CD4-positive, CD25-positive, alpha-beta regulatory T cell (primary cell): ENCODE measurements around the gene TELO2. TPM values are rescaled to one million over a fixed set of nuclear protein-coding genes. Genes with fewer than 3 reads are reported as not detected.

ENCODE experiments used
- ATAC-seq, 2 donors: fragments of 150-1000 bp; cut with Tn5 transposase; one replicate each; pipeline ENCODE4 v1.10.0; 2021; ENCODE audit warnings: low read depth in 2 of 2, moderate number of reproducible peaks in 2 of 2, moderate library complexity in 1 of 2
- DNase-seq, 3 donors: peaks; one replicate each; pipeline versions ENCODE4 v3.0.0 to v3.0.0-alpha.2; 2012 to 2022; ENCODE audit warnings: mixed read lengths in 1 of 3
- H3K27ac ChIP-seq: one replicate; pipeline ENCODE4 v1.7.0; 2013; ENCODE audit warnings: mild to moderate bottlenecking, low read length; ENCODE audit not compliant: insufficient read depth, poor library complexity, severe bottlenecking
- H3K27me3 ChIP-seq: one replicate; pipeline ENCODE4 v1.7.0; 2013; ENCODE audit warnings: low read length; ENCODE audit not compliant: control insufficient read depth, insufficient read depth
- H3K36me3 ChIP-seq: one replicate; pipeline ENCODE4 v1.7.0; 2013; ENCODE audit warnings: mild to moderate bottlenecking, low read length, moderate library complexity; ENCODE audit not compliant: control insufficient read depth, insufficient read depth
- H3K4me1 ChIP-seq: 2 replicates; pipeline ENCODE4 v1.7.0; 2013; ENCODE audit warnings: mild to moderate bottlenecking, low read length; ENCODE audit not compliant: insufficient read depth, control insufficient read depth, poor library complexity, severe bottlenecking
- H3K4me3 ChIP-seq: one replicate; pipeline ENCODE4 v1.7.0; 2013; ENCODE audit warnings: low read depth, mild to moderate bottlenecking, low read length, moderate library complexity
- H3K9me3 ChIP-seq, 2 experiments: 1 replicate in 1 of 2; 2 replicates in 1 of 2; pipeline ENCODE4 v1.7.0; 2013; ENCODE audit warnings: low read length in 2 of 2, mild to moderate bottlenecking in 1 of 2, moderate library complexity in 1 of 2; ENCODE audit not compliant: control insufficient read depth in 2 of 2
- H3K27ac Mint-ChIP-seq, 3 donors: one replicate each; pipeline ENCODE4 v1.8.0; 2020 to 2022; ENCODE audit warnings: mild to moderate bottlenecking in 3 of 3, mixed read lengths in 3 of 3, moderate library complexity in 2 of 3
- H3K27me3 Mint-ChIP-seq: one replicate; pipeline ENCODE4 v1.8.0; 2022; ENCODE audit warnings: mild to moderate bottlenecking, mixed read lengths
- H3K36me3 Mint-ChIP-seq: one replicate; pipeline ENCODE4 v1.8.0; 2020; ENCODE audit warnings: mixed read lengths
- H3K4me1 Mint-ChIP-seq, 4 donors: one replicate each; pipeline ENCODE4 v1.8.0; 2020 to 2022; ENCODE audit warnings: mixed read lengths in 4 of 4, mild to moderate bottlenecking in 1 of 4
- H3K4me3 Mint-ChIP-seq, 4 donors: one replicate each; pipeline ENCODE4 v1.8.0; 2020 to 2022; ENCODE audit warnings: mild to moderate bottlenecking in 4 of 4, mixed read lengths in 4 of 4, moderate library complexity in 3 of 4
- H3K9me3 Mint-ChIP-seq, 7 donors: one replicate each; pipeline ENCODE4 v1.8.0; 2020 to 2022; ENCODE audit warnings: mixed read lengths in 7 of 7, mild to moderate bottlenecking in 3 of 7, moderate library complexity in 2 of 7
- polyA plus RNA-seq, 4 donors: library from polyadenylated mRNA; unstranded; fragments of 300-500 nt; fragmentation: Illumina TruSeq; gene quantifications; one replicate each; pipeline ENCODE4 v1.2.3, GENCODE V29; 2021
- total RNA-seq: library from RNA; stranded (reverse); gene quantifications from one replicate; pipeline ENCODE4 v1.2.3, GENCODE V29; 2022

TELO2 gene
- total and polyA plus RNA-seq, 5 donors from 2014 or later: 9.1 to 27.4 (median 12.0) TPM

- Histone ChIP-seq H3K27ac (no peak overlapping the region), H3K4me3 (no peak overlapping the region), H3K36me3 (peaks cover 44% of the 10 kb centered on the region), H3K9me3 (no peaks in the 10 kb centered on the region), H3K4me1 (no peaks in the 10 kb centered on the region), H3K27me3 (no peaks in the 10 kb centered on the region)
- Mint-ChIP-seq H3K4me3 (no peak overlapping the region), H3K27ac (no peak overlapping the region), H3K27me3 (no peaks in the 10 kb centered on the region), H3K4me1 (peaks cover 0 to 11% (median 10%) of the 10 kb centered on the region in 4 donors), H3K9me3 (peaks cover 0 to 2% (median 0%) of the 10 kb centered on the region in 7 donors), H3K36me3 (peaks cover 6% of the 10 kb centered on the region)
- no peak for ATAC-seq
- no peak for DNase-seq
Measured at GRCh38 chr16:1552129-1552528, 59.0 kb downstream of the TELO2 start.

DNA sequence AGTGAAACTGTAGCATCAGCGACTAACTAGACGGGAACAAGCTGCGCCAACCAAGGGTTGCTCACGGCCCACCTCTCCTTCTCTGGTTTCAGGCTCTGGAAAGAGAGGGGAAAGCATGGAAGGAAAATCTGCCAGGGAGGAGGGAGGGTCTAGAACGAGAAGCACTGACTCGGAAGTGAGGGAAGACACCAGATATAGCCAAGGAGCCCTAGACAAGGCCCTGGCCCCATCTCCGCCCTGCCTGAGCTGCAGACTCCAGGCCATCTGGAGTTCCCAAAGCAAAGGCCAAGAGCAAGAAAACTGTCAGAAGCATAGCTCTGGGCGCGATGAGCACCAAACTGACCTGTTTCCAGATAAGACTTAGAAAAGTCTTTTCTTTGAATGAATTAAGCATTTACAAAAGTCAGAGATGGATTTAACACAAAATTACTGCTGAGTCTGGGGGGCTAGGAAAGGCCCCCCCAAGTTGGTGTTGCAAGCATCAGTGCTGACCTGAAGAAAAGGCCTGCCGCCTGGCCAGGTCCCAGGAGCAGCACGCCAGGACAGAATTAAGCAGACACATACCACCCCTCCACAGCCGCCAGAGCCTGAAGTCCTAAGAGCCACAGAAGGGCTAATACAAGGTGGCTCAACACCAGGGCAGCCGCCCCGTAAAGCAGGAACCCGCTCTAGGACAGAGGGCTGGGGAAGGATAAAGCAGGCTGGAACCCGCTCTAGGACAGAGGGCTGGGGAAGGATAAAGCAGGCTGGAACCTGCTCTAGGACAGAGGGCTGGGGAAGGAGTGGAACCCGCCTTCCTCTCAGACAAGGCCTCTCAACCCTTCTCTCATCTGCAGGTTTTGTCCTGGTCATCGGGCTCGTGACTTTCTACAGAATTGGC, 61.0 kb downstream of the TELO2 start:
- Histone ChIP-seq H3K4me3 (no peak overlapping the region), H3K27me3 (no peaks in the 10 kb centered on the region), H3K27ac (no peak overlapping the region), H3K36me3 (peaks cover 31% of the 10 kb centered on the region), H3K4me1 (peaks cover 2% of the 10 kb centered on the region), H3K9me3 (no peaks in the 10 kb centered on the region)
- ATAC-seq (no peak), DNase-seq (no peak)
- peaks cover 2 to 14% (median 7%) of the 10 kb centered on the region in 4 donors for H3K4me1 Mint-ChIP-seq
- H3K27me3 Mint-ChIP-seq: no peaks in the 10 kb centered on the region
- no peak overlapping the region for H3K4me3 Mint-ChIP-seq
- peak overlapping the region in 1 of 3 donors; percentile 20 for H3K27ac Mint-ChIP-seq
- H3K9me3 Mint-ChIP-seq: peaks cover 0 to 2% (median 0%) of the 10 kb centered on the region in 7 donors
- H3K36me3 Mint-ChIP-seq: peaks cover 11% of the 10 kb centered on the region

- Histone ChIP-seq H3K27me3 (no peaks in the 10 kb centered on the region), H3K27ac (no peak overlapping the region), H3K36me3 (peaks cover 29% of the 10 kb centered on the region), H3K4me1 (peaks cover 10% of the 10 kb centered on the region), H3K4me3 (no peak overlapping the region), H3K9me3 (no peaks in the 10 kb centered on the region)
- no peak overlapping the region for H3K4me3 Mint-ChIP-seq
- DNase-seq (no peak), ATAC-seq (no peak)
- peaks cover 11% of the 10 kb centered on the region for H3K36me3 Mint-ChIP-seq
- H3K4me1 Mint-ChIP-seq: peaks cover 8 to 21% (median 13%) of the 10 kb centered on the region in 4 donors
- H3K9me3 Mint-ChIP-seq: peaks cover 0 to 2% (median 0%) of the 10 kb centered on the region in 7 donors
- no peaks in the 10 kb centered on the region for H3K27me3 Mint-ChIP-seq
- H3K27ac Mint-ChIP-seq: peak overlapping the region in 1 of 3 donors; percentile 20
Measured at GRCh38 chr16:1554826-1555445, 61.8 kb downstream of the TELO2 start.

- peaks cover 10 to 34% (median 14%) of the 10 kb centered on the region in 4 donors for H3K4me1 Mint-ChIP-seq
- peaks cover 25% of the 10 kb centered on the region for H3K36me3 ChIP-seq
- no peak for ATAC-seq
Measured at GRCh38 chr16:1556254-1556653, 63.1 kb downstream of the TELO2 start.

GRCh38 chr16:1557074-1557473, 63.9 kb downstream of the TELO2 start:
- Histone ChIP-seq H3K27ac (no peak overlapping the region), H3K36me3 (peaks cover 21% of the 10 kb centered on the region), H3K4me1 (peaks cover 17% of the 10 kb centered on the region), H3K27me3 (no peaks in the 10 kb centered on the region), H3K4me3 (no peak overlapping the region), H3K9me3 (no peaks in the 10 kb centered on the region)
- Mint-ChIP-seq H3K4me1 (peaks cover 10 to 39% (median 14%) of the 10 kb centered on the region in 4 donors), H3K36me3 (peaks cover 15% of the 10 kb centered on the region), H3K4me3 (no peak overlapping the region), H3K27me3 (no peaks in the 10 kb centered on the region), H3K9me3 (peaks cover 0 to 2% (median 0%) of the 10 kb centered on the region in 7 donors), H3K27ac (no peak overlapping the region)
- DNase-seq: no peak
- ATAC-seq: no peak

More at GRCh38 chr16:1556254-1556653, 63.1 kb downstream of the TELO2 start:
- Mint-ChIP-seq H3K27ac (peak overlapping the region in 1 of 3 donors; percentile 53), H3K36me3 (peaks cover 12% of the 10 kb centered on the region), H3K27me3 (no peaks in the 10 kb centered on the region), H3K4me3 (no peak overlapping the region), H3K9me3 (peaks cover 0 to 2% (median 0%) of the 10 kb centered on the region in 7 donors)
- H3K27me3 ChIP-seq: no peaks in the 10 kb centered on the region
- no peak overlapping the region for H3K4me3 ChIP-seq
- H3K9me3 ChIP-seq: no peaks in the 10 kb centered on the region
- DNase-seq: no peak
- peaks cover 17% of the 10 kb centered on the region for H3K4me1 ChIP-seq
- H3K27ac ChIP-seq: no peak overlapping the region

GRCh38 chr16:1557576-1557975, 64.4 kb downstream of the TELO2 start:
- H3K4me1 Mint-ChIP-seq: peaks cover 10 to 36% (median 14%) of the 10 kb centered on the region in 4 donors
- peaks cover 0 to 2% (median 0%) of the 10 kb centered on the region in 7 donors for H3K9me3 Mint-ChIP-seq
- H3K36me3 Mint-ChIP-seq: peaks cover 15% of the 10 kb centered on the region
- Histone ChIP-seq H3K9me3 (no peaks in the 10 kb centered on the region), H3K27me3 (no peaks in the 10 kb centered on the region), H3K4me1 (peaks cover 17% of the 10 kb centered on the region), H3K36me3 (peaks cover 21% of the 10 kb centered on the region), H3K27ac (no peak overlapping the region), H3K4me3 (no peak overlapping the region)
- ATAC-seq (no peak), DNase-seq (no peak)
- no peak overlapping the region for H3K4me3 Mint-ChIP-seq
- H3K27me3 Mint-ChIP-seq: no peaks in the 10 kb centered on the region
- H3K27ac Mint-ChIP-seq: no peak overlapping the region

GRCh38 chr16:1559446-1559975, 66.4 kb downstream of the TELO2 start:
- peak overlapping the region in 3 of 4 donors; percentile 1 to 42 (median 31) for H3K4me3 Mint-ChIP-seq
- H3K9me3 ChIP-seq: no peaks in the 10 kb centered on the region
- peaks cover 17% of the 10 kb centered on the region for H3K4me1 ChIP-seq
- no peaks in the 10 kb centered on the region for H3K27me3 Mint-ChIP-seq
- ATAC-seq (peak; percentile 78 to 85), DNase-seq (peak in 1 of 3 donors; percentile 71)
- peaks cover 18% of the 10 kb centered on the region for H3K36me3 ChIP-seq
- peak overlapping the region; percentile 2 for H3K4me3 ChIP-seq
- peak overlapping the region; percentile 57 to 91 (median 71) for H3K27ac Mint-ChIP-seq
- no peaks in the 10 kb centered on the region for H3K9me3 Mint-ChIP-seq
- H3K4me1 Mint-ChIP-seq: peaks cover 5 to 34% (median 9%) of the 10 kb centered on the region in 4 donors
- no peaks in the 10 kb centered on the region for H3K27me3 ChIP-seq
- H3K36me3 Mint-ChIP-seq: peaks cover 8% of the 10 kb centered on the region
- peak overlapping the region; percentile 35 for H3K27ac ChIP-seq
